GM18520 (cell line): ENCODE data around the gene COL15A1.
"Not testable (repeated sequence)": the region's sequence is repeated elsewhere in the genome, so short reads cannot be mapped to it uniquely, and the experiment has no call there.

Experiments used
- ATAC-seq: cut with Tn5 transposase; IDR thresholded peaks from one replicate; pipeline ENCODE4 v1.9.1; 2021; ENCODE audit not compliant: unreplicated experiment

The COL15A1 gene

DNA sequence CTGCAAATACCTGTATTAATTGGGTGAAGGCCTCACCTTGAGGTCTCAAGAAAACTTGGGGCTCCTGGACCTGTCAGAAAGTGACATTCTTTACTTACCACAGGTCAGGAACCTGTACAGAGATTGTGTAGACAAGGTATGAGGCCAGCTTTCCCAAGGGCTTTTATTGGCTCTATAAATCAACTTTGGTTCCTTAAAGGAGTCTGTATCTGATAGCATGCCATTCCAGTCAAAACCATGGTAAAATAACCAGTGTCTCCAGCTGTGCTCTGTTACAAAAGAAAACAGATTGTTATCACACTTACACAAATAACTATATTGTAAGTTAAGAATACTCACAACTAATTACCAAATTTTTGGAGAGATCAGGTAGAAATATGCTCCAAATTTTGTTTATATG is 64.5 kb downstream of the COL15A1 start:
- ATAC-seq, result no peak

DNA sequence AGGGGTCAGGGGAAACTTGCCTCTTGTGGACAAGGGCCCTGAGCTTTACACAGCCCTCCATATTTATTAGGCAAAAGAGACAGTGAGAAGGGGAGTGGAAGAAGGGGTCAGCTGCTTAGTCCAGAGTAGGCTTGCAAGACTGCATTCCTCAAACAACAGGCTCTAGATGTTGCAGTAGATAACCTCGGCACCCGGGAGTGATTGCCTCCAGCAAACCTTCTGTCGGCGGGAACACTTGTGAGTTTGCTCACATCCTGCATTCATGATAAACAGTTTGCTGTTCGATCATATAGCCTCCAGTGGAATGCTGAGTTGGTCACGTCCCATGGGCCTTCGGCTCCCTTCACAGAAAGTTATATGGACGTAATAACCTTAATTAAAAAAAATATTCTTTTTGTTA is 66.7 kb downstream of the COL15A1 start:
- not testable (repeated sequence) for ATAC-seq

DNA sequence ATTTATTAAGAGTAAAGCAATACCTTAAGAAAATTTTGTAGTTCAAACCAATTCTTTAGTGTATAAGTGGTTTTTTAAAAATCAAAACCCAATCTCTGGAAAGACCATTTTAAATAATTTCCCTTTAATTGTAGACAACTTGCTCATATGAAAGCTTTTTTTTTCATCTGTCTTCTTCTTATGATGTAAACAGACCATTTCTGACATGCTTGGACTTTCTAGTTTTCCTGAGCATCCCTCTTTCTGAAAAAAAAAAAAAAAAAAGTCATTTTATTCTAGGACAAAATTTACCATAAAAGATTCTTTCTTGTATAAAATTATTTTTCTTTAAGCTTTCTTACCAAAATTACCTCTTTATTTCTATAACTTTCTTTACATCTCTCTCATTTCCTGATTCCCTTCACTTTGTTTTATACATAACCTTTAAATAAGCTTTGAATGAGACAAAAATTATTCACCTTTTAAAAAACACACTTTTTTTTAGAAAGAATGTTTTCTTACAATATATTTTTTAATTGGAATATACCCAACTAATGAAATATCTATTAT is 67.5 kb downstream of the COL15A1 start:
- no peak for ATAC-seq

GRCh38 chr9:99012957-99013512 is 69.3 kb downstream of the COL15A1 start:
- no peak for ATAC-seq

DNA sequence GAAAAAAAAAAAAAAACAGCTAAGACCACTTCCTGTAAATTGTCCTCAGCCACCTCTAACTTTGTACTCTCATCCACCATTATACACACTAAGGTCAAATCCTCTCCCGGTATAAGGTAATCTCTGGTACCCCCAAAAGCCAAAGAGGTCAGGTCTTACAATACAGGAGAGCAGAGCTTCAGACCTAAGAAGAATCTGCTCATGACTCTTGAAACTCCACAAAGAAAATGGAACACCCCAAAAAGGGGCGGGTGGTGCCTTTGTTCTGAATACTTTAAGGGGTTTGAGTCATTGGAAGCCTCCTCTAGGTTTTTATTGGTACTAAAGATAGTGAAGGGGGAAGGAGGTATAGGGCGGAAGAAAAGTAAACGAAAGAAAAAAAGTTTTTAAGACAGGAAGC is 69.8 kb downstream of the COL15A1 start:
- no peak for ATAC-seq

- ATAC-seq, result no peak
Measured at GRCh38 chr9:99015448-99015847, 71.7 kb downstream of the COL15A1 start.

DNA sequence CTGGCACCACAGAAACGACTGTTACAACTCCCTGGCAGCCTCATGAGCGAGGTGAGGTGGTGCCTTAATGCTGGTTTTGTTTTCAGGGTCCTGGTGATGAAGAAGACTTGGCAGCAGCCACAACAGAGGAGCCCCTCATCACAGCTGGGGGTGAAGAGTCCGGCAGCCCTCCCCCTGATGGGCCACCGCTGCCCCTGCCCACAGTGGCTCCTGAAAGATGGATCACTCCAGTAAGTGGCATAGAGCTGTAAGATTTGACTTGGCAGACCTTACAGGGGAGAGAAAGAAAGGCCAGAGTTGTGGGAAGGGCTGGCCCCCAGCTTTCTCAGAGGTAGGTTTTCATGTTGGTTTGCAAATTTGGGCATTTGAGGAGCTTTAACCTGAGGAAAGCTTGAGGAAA is 72.2 kb downstream of the COL15A1 start:
- ATAC-seq, result no peak

GRCh38 chr9:99016681-99017387 is 73.1 kb downstream of the COL15A1 start:
- no peak for ATAC-seq

DNA sequence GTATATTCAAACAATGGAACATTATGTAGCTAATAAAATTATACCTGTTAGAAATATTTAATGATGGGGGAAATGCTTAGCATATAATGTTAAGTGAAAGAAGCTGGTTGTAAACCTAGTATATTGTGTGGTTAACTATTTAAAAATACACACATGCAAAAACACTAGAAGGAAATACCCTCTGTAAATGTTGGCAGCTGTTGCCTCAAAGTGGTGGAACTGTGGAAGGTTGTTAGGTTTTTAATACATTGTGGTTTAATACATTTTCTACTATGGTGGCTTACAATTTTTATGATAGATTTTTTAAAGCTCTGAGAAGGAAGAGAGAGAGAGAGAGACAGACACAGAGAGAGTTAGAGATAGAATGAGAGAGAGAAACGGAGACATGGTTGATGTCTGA is 74.9 kb downstream of the COL15A1 start:
- ATAC-seq, result no peak

GRCh38 chr9:99019510-99020331 is 76.0 kb downstream of the COL15A1 start:
- no peak for ATAC-seq

- no peak for ATAC-seq
Measured at GRCh38 chr9:99020786-99021436, 77.2 kb downstream of the COL15A1 start.

DNA sequence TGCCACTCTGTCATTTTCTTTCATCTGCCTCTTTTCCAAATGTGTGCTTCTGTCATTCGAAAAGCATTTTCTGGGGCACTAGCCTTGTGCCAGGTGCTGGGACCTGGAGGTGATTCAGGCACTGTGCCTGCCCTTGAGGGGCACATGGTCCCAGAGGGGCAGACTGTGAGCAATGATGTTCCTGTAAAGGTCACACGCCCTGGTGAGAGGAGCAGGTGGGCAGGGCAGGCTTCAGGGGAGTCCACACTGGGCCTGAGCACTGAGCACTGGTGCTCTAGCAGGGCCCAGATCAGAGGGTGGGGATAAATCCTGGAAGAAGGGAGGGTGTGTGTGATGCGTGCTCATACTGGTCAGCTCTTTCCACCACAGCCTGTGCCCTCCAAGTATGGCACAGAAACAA is 77.8 kb downstream of the COL15A1 start:
- ATAC-seq, result no peak

DNA sequence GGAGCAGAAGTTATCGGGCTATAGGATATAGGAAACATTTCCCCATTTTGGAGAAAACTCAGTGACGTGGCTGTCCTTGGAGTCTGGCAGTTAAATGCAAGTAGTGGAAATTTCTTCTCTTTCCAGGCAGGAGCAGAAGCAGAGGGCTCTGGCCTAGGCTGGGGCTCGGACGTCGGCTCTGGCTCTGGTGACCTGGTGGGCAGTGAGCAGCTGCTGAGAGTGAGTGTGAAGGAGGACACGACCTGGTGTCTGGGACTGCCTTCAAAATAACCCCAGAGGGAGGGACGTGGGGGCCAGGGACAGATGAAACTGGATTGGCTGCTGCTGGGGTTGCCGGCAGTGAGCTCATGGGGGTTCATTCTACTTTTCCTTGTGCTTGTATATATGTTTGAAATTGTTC is 79.5 kb downstream of the COL15A1 start:
- ATAC-seq, result no peak

DNA sequence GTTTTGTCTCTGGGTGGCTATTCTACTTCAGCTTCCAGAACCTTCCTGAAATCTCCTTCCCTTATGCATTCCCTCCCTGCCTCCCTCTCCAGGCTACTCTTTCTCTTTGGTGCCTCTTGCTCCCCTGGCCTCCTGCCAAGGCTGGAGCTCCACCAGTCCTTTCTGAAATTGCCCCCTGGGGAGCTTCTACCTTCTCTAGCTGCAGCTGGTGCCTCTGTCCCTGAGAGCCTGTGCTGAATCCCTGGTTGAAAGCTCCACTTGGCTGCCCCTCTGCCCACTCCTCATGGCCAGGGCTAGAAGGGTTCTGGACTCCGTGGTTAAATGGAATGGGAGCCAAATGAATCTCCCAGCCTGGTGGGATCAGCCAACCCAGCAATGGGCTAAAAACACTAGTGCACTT is 80.1 kb downstream of the COL15A1 start:
- ATAC-seq, result no peak

DNA sequence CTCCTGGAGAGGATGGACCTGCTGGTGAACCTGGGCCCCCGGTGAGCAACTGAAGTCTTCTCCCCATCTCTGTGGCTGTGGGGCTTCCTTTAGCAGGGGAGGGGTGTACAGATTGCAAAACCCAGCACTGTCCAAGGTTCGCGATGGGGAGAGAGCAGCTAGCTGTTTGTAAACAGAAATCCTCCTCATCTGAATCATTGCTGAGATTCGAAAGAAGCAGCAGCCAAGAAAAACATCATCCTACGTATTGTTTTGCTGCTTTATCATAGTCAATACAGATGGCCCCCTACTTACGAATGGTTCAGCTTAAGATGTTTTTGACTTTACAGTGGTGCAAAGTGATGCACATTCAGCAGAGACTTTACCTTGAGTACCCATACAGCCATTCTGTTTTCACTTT is 81.3 kb downstream of the COL15A1 start:
- ATAC-seq, result no peak

- no peak for ATAC-seq
Measured at GRCh38 chr9:99025616-99026270, 82.0 kb downstream of the COL15A1 start.

- ATAC-seq, result no peak
Measured at GRCh38 chr9:99026271-99026955, 82.7 kb downstream of the COL15A1 start.

- no peak for ATAC-seq
Measured at GRCh38 chr9:99026956-99027298, 83.2 kb downstream of the COL15A1 start.

- ATAC-seq, result no peak
Measured at GRCh38 chr9:99027443-99027842, 83.7 kb downstream of the COL15A1 start.

DNA sequence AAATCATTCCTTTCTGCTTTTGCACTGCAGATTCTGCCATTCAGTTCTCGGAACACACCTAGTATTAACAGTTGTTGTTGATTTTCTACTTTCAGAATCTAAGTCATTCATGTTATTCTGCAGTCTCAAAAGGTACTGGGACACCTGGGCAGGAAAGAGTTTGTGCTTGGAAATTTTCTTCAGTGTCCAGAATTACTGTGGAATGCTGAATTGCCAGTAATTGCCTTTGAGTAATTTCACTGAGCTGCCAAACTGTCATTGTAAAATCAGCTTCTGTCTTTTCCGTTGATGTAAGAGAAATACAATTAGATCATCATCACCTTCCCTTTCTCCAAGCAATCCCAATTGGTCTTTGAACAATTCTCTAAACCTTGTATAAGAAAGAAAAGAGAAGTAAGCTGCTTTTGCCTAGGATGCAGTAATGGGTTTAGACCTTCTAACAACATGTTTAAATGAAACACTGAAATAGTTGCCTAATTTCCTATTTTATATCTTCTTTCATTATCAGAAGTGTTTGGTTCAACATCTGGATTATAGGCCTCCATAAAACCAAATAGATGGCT is 85.5 kb downstream of the COL15A1 start:
- ATAC-seq, result no peak
